ENCODE data around the gene GMEB2.
"Not testable (repeated sequence)": the region's sequence is repeated elsewhere in the genome, so short reads cannot be mapped to it uniquely, and the experiment has no call there.

Gene GMEB2, protein sequence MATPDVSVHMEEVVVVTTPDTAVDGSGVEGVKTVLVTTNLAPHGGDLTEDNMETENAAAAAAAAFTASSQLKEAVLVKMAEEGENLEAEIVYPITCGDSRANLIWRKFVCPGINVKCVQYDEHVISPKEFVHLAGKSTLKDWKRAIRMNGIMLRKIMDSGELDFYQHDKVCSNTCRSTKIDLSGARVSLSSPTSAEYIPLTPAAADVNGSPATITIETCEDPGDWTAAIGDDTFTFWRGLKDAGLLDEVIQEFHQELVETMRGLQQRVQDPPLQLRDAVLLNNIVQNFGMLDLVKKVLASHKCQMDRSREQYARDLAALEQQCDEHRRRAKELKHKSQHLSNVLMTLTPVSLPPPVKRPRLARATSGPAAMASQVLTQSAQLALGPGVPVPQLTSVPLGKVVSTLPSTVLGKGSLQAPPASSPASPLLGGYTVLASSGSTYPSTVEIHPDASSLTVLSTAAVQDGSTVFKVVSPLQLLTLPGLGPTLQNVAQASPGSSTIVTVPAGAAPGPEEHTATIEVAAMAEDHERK

DNA sequence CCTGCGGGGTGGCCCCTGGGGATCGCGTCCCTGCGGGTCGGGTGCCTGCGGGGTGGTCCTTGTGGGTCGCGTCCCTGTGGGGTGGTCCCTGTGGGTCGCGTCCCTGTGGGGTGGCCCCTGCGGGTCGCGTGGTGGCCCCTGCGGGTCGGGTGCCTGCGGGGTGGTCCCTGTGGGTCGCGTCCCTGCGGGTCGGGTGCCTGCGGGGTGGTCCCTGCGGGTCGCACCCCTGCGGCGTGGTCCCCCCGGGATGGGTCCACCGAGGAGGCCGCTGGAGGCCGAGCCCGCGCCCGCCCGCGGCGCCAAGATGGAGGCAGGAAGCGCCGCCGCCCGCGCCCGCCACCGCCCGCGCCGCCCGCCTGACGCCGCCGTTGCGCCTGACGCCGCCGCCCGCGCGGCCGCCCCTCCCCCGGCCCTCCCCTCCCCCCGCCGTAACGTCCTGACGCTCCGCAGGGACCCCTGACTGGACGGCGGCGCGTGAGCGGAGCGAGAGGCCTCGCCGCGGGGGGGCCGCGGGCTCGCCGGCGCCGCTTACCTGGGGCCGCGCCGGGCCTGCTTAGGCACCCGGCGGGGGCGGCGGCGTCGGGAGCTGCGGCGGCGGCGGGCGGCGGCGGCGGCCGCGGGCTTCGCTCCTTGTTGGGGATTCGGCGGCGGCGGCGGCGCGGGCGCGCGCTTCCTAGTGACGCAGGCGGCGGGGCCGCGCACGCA is at the start of gene GMEB2:
GMEB2 (minus strand) TSS at position 678 of the 705 bp plus-strand sequence. CDS start 7,704 bp downstream, outside the sequence.
- DNase-seq (ENCODE audit: low spot score) = peak; percentile 85

DNA sequence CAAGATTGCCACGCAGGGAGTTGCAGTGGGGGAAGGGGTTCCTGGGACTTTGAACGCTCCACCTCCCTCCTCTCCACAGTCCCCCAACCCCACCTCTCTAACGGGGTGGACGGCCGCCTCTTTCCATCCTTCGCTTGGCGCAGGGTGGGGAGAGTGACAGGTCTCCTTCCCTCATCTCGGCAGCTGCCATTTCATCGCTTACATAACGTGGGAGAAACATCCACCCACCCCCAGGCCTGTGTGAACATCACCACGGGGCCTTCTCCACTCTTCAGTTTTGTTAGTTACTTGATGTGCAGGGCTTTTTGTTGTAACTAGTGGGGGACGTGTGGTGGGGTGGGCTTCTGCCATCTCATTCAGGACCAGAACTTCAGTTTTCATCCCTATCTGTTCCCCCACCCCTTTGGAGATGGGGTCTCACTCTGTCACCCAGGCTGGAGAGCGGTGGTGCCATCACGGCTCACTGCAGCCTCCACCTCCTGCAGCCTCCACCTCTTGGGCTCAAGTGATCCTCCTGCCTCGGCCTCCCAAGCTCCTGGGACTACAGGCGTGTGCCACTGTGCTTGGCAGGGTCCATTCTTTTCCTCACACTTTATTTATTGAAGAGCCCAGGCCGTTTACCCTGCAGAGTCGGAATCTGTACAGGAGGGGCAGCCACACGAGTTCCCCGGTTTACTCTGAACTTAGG is 48.9 kb upstream of the GMEB2 start:
- DNase-seq (ENCODE audit: low spot score) = no peak

DNA sequence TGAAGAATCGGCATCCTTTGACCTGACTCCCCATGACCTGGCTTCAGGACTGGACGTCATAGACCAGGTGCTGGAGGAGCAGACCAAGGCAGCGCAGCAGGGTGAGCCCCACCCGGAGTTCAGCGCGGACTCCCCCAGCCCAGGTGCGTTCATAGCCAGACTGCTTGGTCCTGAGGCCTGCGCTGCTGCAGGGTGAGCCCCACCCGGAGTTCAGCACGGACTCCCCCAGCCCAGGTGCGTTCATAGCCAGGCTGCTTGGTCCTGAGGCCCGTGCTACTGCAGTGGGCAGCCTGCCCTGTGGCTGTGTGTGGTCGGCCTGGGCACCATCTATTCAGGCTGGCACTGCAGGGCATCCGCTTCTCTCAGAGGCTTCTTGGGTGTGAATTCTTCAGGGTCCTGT is 47.0 kb upstream of the GMEB2 start:
- DNase-seq (ENCODE audit: low spot score) = no peak

DNA sequence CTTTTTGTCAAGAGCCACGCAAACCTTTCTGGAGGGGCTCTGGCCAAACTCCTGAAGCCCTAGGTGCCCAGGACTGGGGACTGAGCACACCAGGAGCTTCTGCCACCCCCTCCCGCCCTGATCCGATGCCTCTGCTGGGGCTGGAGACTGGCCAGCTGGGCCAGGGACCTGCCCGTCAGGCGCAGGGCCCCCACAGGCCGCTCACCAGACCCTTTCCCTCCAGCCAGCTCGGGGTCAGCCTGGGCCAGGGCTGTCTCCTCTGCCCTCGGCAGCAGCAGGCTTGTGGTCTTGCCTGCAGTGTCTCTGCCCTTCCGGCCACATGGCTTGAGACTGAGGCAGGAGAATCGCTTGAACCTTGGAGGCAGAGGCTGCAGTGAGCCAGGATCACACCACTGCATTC is 45.8 kb upstream of the GMEB2 start:
- DNase-seq (ENCODE audit: low spot score) = no peak

DNA sequence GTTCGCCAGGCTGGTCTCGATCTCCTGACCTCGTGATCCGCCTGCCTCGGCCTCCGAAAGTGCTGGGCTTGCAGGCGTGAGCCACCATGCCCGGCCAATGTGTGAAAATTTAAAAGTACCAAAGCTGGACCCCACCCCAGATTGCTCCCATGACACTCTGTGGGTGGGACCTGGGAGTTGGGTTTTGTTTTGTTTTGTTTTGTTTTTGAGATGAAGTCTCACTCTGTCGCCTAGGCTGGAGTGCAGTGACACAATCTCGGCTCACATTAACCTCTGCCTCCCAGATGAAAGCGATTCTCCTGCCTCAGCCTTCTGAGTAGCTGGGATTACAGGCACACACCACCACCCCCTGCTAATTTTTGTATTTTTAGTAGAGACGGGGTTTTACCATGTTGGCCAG is 44.8 kb upstream of the GMEB2 start:
- DNase-seq (ENCODE audit: low spot score) = not testable (repeated sequence)

DNA sequence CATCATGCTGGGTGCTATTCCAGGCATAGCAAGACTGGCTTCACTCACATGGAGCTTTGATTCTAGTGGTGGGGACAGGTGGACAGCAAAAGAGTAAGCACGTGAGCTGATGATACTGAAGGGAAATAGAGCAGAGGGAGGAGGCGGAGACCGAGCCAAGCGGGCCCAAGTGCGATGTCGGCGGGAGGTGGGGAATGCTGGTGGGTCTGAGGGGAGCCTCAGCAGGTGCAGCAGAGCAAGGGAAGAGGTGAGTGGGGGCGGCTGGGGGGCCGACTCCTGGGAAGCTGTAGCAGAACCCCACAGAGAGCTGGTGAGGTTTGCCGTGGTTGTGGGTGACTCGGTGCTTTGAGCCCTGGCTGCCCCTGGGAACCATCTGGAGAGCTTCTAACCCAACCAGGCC is 41.5 kb upstream of the GMEB2 start:
- DNase-seq (ENCODE audit: low spot score) = no peak

DNA sequence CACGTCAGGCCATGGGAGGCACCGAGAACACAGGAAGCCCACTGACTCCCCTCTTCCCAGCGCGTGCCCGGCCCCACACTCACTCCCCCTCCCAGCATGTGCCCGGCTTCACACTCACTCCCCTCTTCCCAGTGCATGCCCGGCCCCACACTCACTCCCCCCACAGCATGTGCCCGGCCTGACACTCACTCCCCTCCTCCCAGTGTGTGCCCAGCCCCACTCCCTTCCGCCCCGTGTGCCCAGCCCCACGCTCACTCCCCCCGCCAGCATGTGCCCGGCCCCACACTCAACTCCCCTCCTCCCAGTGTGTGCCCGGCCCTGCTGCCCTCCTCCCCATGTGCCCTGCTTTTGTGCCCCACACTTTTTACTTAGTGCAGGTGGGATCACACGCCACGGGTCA is 41.0 kb upstream of the GMEB2 start:
- DNase-seq (ENCODE audit: low spot score) = no peak

DNA sequence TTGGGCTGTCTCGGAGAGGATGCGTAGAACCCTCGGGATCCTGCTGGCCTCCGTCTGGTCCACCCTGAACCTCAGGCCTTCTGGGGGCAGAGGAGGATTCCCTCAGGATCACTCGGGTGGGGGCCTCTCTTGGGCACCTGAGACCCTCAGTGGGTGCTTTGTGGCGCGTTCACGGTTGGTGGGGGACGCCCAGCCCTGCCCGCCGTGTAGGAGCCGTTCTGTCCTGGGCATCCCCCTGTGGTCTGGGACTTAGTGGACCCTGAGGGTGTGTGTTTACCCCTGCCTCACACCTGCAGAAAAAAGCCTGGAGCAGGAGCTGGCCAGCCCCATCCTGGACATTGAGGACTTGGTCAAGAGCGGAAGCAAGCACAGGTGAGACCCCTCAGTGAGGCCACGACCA is 38.8 kb upstream of the GMEB2 start:
- DNase-seq (ENCODE audit: low spot score) = no peak

DNA sequence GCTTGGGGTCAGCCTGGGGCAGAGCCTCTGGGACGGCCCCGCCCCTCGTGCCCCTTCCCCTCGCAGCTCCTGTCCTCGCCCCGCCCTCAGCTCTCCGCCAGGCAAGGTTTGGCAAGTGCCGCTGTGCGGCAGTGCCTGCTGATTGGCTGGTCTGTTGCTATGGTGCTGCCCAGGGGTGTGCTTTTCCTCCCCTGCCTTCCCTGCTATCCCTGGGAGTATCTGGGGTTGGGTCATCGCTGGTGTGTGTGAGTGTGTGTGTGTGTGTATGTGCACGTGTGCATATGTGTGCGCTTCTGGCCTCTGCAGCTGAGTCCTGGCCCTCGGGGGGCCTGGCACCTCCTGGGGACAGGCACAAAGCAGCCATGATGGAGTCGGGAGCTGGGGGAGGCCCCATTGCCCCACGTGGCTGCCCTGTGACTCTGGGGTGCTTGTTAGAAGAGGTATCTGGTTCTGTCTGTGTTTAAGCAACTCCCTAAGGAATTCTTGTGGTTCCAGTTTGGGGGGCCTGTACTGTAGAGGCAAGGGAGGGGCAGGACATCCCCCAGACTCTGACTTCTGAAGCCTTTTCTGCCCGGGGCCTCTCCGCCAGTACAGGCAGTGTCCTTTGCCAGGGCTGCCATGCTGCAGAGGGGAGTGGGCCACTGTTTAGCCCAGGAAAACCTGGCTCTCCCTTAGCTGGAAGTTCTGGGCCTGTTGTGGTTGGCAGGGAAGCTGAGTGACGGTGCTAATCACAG is 38.1 kb upstream of the GMEB2 start:
- DNase-seq (ENCODE audit: low spot score) = no peak

DNA sequence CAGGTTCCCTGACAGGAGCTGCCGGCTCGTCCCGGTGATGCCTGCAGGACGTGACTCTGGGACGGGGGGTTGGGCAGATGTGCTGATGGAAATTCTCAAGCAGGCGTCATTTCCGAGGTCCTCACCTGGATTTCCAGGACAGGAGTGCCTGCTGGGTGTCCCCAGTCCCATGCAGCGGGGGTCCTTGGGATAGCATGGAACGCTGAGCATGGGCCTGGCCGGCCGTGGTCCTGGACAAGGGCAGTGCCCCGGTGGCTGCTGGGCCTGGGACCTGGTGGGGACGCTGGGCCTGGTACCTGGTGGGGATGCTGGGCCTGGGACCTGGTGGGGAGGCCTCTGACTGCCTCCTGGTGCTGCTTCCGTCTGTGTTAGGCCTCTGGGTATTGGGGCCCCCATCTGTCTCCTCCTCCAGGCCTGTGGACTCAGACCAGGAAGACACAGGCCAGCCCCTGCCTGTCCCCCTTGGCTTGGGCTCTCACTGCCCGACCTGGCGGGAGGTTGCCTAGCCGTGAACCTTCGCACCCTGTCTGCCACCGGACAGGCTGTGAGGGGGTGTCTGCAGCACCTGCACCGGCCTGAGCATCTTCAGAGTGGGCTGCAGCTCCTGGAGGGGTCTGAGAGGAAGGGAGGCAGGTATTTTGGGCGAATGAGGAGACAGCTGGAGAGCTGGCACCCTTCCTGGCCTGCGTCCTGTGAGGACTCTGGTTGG is 37.4 kb upstream of the GMEB2 start:
- DNase-seq (ENCODE audit: low spot score) = no peak

DNA sequence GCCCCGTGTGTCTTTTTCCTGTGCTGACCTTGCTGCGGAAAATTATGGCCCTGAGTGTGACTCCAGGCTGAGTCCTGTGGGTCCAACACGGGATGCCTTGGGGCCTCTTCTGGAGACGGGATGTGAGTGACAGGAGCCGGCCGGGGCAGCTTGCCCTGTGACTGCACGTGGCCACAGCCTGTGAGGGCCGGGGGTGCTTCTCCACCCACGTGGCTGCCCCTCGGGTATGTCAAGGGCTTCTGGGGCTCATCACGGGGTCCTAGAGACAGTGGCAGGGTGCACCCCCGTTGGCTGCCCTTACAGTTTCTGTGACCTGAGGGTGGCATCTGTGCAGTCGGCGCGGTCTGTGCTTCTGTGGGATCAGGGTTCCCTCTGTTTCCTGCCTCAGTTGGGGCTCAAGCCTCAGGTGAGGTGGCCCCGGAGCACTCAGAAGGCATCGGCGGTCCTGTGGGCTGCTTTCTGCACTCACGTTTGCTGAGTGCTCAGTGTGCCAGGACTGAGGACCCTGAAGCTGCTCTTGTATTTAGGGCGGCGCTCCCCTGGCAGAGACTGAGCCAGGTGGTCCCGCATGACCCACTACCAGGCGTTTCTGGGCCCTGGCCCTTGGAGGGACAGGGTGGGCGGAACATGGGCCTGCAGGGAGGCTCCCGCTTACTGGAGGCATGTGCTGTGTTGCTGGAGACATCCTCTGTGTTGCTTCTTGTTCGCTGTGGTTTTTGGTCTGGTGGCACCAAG is 36.6 kb upstream of the GMEB2 start:
- DNase-seq (ENCODE audit: low spot score) = no peak

DNA sequence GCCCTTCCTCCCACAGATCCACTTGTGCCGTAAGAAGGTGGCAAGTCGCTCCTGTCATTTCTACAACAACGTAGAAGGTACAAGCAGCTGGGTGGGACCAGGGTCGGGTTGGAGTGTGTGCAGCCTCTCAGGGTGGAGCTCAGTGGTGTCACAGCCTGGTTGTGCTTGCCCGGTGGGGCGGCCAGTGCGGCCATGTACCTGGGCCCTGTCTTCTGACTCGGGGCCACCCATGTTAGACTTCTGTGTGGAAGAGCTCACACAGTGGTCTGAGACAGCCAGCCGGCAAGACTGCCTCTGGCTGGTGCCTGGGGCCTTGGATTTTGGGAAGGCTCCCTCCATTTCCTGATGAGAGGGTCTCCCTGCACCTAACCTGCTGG is 35.9 kb upstream of the GMEB2 start:
- DNase-seq (ENCODE audit: low spot score) = no peak

DNA sequence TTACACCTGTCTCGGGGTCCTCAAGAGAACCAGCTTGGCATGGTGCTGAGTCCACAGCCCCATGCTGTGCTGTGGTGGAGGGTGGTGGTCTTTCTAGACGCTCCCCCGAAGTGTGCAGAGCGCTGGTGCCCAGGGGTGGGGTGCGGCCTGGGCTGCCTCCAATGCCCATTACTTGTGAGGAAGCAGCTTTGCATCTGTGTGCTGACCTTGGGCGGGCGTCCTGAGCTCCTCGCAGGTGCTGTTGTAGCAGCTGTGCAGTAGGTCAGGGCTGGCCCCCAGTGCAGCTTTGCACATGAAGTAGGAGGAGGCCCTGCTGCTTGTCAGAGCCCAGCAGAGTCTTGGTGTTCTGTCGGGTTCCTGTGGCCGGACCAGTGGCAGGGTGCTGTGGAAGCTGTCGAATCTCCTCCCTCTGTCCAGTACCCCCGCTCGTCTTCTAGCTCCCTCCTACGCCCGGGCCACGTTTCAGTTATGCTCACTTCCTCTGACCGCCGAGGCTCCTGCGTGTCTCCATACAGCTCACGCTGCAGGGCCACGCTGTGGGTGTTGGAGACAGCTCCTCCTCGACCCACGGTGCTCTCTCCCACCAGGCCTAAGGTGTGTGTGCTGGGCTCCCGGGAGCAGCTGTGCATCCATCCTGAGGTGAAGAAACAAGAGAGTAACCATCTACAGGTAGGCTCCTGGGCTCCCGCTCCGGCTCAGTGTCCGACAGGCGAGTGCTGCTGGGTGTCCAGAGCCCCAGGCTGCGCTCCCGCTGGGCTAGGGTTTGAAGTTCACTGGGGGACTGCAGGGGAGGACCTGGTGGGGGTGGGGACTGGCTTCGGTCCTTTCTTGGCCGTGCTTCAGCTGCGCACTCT is 35.3 kb upstream of the GMEB2 start:
- DNase-seq (ENCODE audit: low spot score) = no peak

DNA sequence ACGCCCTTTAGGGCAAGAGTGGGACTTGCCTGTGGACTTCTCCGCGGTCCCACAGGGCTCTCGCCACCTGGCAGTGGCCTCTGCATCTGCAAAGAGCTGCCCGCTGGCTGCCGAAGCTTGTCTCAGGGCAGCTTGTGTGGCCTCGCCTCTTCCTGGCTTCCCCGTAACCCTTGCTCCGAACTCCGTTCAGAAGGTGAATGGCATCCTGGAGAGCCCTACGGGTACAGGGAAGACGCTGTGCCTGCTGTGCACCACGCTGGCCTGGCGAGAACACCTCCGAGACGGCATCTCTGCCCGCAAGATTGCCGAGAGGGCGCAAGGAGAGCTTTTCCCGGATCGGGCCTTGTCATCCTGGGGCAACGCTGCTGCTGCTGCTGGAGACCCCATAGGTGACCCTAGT is 34.2 kb upstream of the GMEB2 start:
- no peak for DNase-seq (ENCODE audit: low spot score)

DNA sequence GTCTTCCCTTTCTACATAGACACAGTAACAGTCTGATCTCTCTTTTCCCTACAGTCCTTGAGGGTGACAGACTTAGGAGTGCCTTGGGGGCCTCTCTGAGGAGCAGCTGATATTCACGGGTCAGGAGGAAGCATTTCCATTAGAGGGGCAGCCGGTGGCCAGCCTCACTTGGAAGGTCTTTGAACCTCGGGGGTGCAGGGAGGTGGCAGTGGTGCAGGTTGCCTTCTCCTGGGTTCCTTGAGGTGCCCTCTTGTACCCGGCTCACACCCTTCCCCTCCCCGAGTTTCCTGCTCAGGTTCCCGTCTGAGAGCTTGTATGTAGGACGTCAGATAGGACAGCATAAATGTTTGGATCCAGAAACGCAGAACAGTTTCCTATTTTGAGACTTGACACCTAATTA is 33.7 kb upstream of the GMEB2 start:
- DNase-seq (ENCODE audit: low spot score) = no peak

DNA sequence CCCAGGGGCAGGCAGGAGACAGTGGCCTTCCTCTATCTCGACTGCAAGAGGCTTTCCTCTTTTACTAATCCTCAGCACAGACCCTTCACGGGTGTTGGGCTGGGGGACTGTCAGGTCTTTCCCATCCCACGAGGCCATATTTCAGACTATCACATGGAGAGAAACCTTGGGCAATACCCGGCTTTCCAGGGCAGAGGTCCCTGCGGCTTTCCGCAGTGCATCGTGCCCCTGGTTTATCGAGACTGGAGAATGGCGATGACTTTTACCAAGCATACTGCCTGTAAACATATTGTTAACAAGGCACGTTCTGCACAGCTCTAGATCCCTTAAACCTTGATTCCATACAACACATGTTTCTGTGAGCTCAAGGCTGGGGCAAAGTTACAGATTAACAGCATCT is 33.3 kb upstream of the GMEB2 start:
- not testable (repeated sequence) for DNase-seq (ENCODE audit: low spot score)

DNA sequence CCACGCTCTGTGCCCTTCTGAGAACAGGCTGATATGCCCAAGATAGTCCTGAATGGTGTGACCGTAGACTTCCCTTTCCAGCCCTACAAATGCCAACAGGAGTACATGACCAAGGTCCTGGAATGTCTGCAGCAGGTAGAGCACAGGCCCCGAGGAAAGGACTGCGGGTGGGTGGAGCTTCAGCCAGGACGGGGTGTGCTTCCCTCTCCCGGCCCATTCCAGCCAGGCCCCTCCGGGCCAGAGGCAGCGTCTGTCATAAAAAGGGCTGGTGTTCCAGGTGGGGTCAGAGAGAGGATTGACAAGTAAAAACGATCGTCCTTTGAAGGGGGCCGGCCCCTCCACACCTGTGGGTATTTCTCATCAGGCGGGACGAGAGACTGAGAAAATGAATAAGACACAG is 32.5 kb upstream of the GMEB2 start:
- DNase-seq (ENCODE audit: low spot score) = no peak

DNA sequence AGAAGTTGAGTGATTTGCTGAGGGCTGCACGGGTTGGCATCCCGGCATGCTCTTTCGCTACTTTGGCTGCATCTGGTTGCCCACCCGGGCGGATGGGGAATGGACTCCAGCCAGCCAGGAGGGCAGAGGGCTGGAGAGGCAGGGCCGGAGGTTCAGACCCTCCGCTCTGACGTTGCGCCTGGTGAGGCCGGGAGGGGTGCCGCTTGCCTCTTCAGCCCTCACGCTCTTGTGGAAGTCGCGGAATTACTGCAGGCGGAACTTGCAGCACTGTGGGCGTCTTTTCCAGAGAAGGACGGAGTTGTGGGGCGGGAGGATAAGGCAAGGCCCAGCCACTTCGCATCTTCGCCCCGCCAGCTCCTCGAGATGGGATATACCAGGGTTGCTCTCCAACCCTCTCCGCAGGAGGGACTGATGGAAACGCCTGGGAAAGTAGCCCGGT is 31.9 kb upstream of the GMEB2 start:
- no peak for DNase-seq (ENCODE audit: low spot score)

DNA sequence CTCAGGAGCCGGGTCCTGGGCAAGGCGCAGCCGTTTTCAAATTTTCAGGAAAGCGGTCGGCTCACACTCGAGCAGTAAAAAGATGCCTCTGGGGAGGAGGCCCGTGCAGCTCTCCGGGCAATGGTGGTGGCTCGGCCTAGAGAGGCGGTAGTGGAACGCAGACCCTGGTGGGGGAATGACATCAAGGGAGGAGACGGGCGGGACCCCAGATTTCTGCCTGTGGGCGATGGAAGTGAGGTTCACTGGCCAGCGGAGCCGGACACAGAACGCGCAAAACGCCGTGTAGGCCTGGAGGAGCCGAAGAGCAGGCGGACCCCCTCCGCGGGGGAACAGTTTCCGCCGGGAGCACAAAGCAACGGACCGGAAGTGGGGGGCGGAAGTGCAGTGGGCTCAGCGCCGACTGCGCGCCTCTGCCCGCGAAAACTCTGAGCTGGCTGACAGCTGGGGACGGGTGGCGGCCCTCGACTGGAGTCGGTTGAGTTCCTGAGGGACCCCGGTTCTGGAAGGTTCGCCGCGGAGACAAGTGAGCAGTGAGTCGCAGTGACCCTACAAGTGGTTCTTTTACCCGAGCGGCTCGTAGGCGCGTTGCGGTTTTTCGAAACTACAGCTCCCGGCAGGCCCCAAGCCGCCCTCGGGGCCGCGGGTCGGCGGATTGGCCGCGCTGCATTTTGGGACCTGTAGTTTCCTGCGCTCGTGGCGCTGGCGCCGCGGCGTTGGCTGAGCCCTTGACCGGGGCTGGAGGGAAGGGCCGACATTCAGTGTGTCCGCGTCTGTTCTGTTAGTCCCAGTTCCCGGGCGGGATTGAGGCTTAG is 31.2 kb upstream of the GMEB2 start, which contains the start of gene RTEL1:
RTEL1 (plus strand) TSS at position 376 of the 812 bp plus-strand sequence. CDS start 1,091 bp downstream, outside the sequence.
- DNase-seq (ENCODE audit: low spot score) = peak; percentile 93
